Skeletal muscle satellite cell (primary cell): ENCODE data around the gene GMDS.

Experiments used
- H3K27me3 ChIP-seq: 2 replicates; pipeline ENCODE4 v1.7.0; 2013; ENCODE audit warnings: low read length; ENCODE audit not compliant: control insufficient read depth, insufficient read depth
- H3K36me3 ChIP-seq: 2 replicates; pipeline ENCODE4 v1.7.0; 2013; ENCODE audit warnings: mild to moderate bottlenecking, control low read depth, low read length; ENCODE audit not compliant: insufficient read depth
- H3K4me1 ChIP-seq: 2 replicates; pipeline ENCODE4 v1.7.0; 2013; ENCODE audit warnings: low read length; ENCODE audit not compliant: control insufficient read depth, insufficient read depth
- H3K4me2 ChIP-seq: 2 replicates; pipeline ENCODE4 v1.7.0; 2013; ENCODE audit warnings: mild to moderate bottlenecking, low read length
- H3K4me3 ChIP-seq: 2 replicates; pipeline ENCODE4 v1.7.0; 2013; ENCODE audit warnings: low read length
- H3K9ac ChIP-seq: 2 replicates; pipeline ENCODE4 v1.7.0; 2013; ENCODE audit warnings: mild to moderate bottlenecking, low read depth, low read length, moderate library complexity
- H3K9me3 ChIP-seq: replicated peaks from 2 replicates; pipeline ENCODE4 v1.7.0; 2013; ENCODE audit warnings: mild to moderate bottlenecking, control low read depth, low read length

Gene GMDS

DNA sequence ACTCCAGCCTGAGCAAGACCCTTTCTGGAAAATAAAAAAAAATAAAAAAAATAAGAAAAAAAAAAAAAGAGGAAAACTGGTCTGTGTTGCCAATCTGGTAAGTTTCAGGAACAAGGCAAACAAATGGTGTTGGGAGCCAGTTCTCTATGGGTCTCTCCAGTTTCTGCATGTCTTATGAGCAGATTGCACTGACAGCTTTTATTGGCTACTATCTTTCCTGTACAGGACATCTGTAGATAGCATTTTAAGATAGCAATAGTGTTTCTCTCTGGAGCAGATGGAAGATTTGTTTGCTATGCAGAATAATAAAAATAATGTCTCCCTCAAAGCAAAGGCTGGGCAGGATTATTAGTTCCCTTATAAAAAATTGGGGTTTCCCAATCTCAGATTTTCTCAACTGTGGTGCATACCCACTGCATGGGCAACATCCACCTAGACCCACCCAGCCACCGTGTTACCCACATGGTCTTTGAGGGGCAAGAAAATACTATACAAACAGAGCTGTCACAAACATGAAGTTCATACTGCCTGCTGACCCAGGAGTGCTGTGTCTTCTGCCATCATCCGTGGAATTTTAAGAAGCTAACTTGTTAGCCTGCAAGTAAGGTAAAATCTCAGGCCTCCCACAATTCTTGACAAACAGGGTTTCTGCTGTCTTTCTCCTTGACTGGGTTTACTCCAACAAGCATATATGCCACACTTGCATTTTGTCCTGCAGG is 9.5 kb downstream of the GMDS start:
- Histone ChIP-seq H3K4me2 (no peak overlapping the region), H3K36me3 (no peaks in the 10 kb centered on the region), H3K9me3 (no peaks in the 10 kb centered on the region), H3K4me3 (no peak overlapping the region), H3K4me1 (peaks cover 34% of the 10 kb centered on the region), H3K27me3 (no peaks in the 10 kb centered on the region), H3K9ac (no peak overlapping the region)

DNA sequence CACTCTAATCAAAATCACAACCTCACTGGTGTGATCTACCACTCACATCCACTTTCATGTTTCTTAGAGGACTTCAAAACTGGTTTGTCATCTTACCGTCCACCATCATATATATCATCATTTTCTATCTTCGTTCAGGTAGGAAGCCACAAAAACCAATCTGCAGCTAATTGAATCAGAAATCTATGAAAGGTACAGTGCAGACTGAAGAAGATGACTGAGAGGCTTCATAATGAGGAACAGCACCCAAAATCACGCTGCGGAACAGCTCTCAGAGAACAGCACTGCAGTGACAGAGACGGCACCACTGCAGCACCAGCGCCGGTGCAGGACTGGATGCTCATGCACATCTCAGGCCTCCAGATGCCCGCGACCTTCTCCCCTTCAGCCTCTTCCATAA is 13.0 kb downstream of the GMDS start:
- Histone ChIP-seq H3K4me3 (no peak overlapping the region), H3K27me3 (no peaks in the 10 kb centered on the region), H3K9me3 (no peaks in the 10 kb centered on the region), H3K4me1 (peaks cover 30% of the 10 kb centered on the region), H3K4me2 (no peak overlapping the region), H3K36me3 (no peaks in the 10 kb centered on the region), H3K9ac (no peak overlapping the region)

DNA sequence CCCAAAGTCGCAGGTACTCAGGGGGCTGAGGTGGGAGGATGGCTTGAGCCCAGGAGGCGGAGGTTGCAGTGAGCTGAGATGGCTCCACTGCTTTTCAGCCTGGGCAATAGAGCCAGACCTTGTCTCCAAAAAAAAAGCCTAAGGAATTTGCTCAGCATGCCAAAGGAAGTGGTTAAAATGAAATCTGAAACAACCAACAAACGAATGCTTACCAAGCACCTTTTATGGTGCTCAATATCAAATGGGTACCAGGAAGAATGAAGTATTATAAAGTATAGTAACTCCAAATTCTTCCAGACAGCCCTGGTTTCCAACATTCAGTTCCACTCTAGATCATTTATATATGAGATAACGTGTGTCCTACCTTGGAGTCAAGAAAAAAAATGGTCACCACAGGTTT is 14.0 kb downstream of the GMDS start:
- H3K4me2 ChIP-seq, result peak overlapping the region; percentile 24
- no peaks in the 10 kb centered on the region for H3K9me3 ChIP-seq
- no peaks in the 10 kb centered on the region for H3K27me3 ChIP-seq
- H3K4me3 ChIP-seq, result no peak overlapping the region
- no peak overlapping the region for H3K9ac ChIP-seq
- H3K36me3 ChIP-seq, result no peaks in the 10 kb centered on the region
- peaks cover 22% of the 10 kb centered on the region for H3K4me1 ChIP-seq

DNA sequence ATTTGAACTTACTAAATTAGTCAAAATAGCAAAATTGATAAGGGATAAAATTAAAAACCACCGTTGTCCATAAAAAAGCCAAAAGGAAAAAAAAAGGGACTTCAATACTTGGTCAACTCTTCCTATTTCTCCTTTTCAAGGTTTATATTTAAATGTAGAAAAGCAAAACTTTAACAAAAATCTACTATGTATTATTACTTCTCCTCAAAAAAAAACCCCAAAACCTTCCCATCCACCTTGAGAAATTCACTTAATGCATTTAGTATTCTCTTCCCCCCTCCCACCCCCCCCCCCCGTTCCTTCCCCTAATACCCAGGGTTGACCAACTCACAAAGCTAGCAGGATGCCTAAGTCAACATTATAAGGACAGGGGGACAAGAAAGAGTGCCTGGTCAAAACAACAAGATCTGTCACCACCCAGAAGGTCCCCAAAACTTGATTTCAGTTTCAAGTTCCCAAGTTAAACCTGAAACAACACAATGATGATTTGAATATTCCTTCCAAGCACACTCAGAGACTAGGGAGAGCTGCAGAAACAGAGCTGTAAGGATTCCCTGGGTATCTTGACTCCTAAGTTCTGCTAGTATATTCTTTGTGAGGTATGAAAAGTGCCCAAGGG is 14.6 kb downstream of the GMDS start:
- no peak overlapping the region for H3K9ac ChIP-seq
- H3K4me3 ChIP-seq, result no peak overlapping the region
- H3K4me2 ChIP-seq, result peak overlapping the region; percentile 24
- no peaks in the 10 kb centered on the region for H3K36me3 ChIP-seq
- no peaks in the 10 kb centered on the region for H3K27me3 ChIP-seq
- no peaks in the 10 kb centered on the region for H3K9me3 ChIP-seq
- peaks cover 23% of the 10 kb centered on the region for H3K4me1 ChIP-seq

- Histone ChIP-seq H3K4me3 (no peak overlapping the region), H3K4me2 (no peak overlapping the region), H3K4me1 (peaks cover 30% of the 10 kb centered on the region), H3K36me3 (no peaks in the 10 kb centered on the region), H3K27me3 (no peaks in the 10 kb centered on the region), H3K9me3 (no peaks in the 10 kb centered on the region), H3K9ac (no peak overlapping the region)
Observed at GRCh38 chr6:2229742-2230141, 15.7 kb downstream of the GMDS start.

- H3K9ac ChIP-seq, result no peak overlapping the region
- no peak overlapping the region for H3K4me3 ChIP-seq
- H3K27me3 ChIP-seq, result no peaks in the 10 kb centered on the region
- H3K9me3 ChIP-seq, result no peaks in the 10 kb centered on the region
- peaks cover 30% of the 10 kb centered on the region for H3K4me1 ChIP-seq
- no peak overlapping the region for H3K4me2 ChIP-seq
- no peaks in the 10 kb centered on the region for H3K36me3 ChIP-seq
Observed at GRCh38 chr6:2229039-2229438, 16.4 kb downstream of the GMDS start.

- Histone ChIP-seq H3K4me1 (peaks cover 30% of the 10 kb centered on the region), H3K36me3 (no peaks in the 10 kb centered on the region), H3K27me3 (no peaks in the 10 kb centered on the region), H3K9ac (no peak overlapping the region), H3K4me2 (no peak overlapping the region), H3K9me3 (no peaks in the 10 kb centered on the region), H3K4me3 (no peak overlapping the region)
Observed at GRCh38 chr6:2228392-2228791, 17.0 kb downstream of the GMDS start.

DNA sequence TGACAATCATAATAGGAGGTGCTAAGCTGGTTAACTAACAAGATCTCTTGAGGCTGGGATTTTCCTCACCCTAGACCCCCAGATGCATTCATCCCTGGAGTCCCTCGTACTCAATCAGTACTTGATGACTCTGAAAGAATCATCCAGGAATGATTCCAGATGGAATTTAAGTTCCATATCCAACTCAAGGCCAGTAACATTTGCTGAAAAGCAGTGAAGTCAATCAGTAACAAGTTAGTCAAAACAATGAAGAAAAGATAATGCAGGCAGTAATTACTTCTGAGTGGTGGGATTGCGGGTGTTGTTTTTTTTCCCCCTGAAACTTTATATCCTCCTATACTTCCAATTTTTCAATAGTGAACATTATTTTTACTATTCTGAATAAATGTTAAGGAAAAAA is 18.6 kb downstream of the GMDS start:
- Histone ChIP-seq H3K4me3 (no peak overlapping the region), H3K4me1 (peaks cover 20% of the 10 kb centered on the region), H3K36me3 (no peaks in the 10 kb centered on the region), H3K9ac (no peak overlapping the region), H3K4me2 (no peak overlapping the region), H3K9me3 (no peaks in the 10 kb centered on the region), H3K27me3 (no peaks in the 10 kb centered on the region)

GRCh38 chr6:2225422-2226392 is 19.7 kb downstream of the GMDS start:
- Histone ChIP-seq H3K4me2 (peak overlapping the region; percentile 16), H3K36me3 (no peaks in the 10 kb centered on the region), H3K9ac (no peak overlapping the region)

GRCh38 chr6:2224847-2225382 is 20.5 kb downstream of the GMDS start:
- peaks cover 11% of the 10 kb centered on the region for H3K4me1 ChIP-seq
- no peak overlapping the region for H3K4me3 ChIP-seq
- H3K9ac ChIP-seq, result no peak overlapping the region
- no peaks in the 10 kb centered on the region for H3K9me3 ChIP-seq
- no peak overlapping the region for H3K4me2 ChIP-seq
- no peaks in the 10 kb centered on the region for H3K36me3 ChIP-seq
- no peaks in the 10 kb centered on the region for H3K27me3 ChIP-seq

More at GRCh38 chr6:2225422-2226392, 19.7 kb downstream of the GMDS start:
- Histone ChIP-seq H3K4me3 (no peak overlapping the region), H3K4me1 (peaks cover 11% of the 10 kb centered on the region), H3K27me3 (no peaks in the 10 kb centered on the region), H3K9me3 (no peaks in the 10 kb centered on the region)

- Histone ChIP-seq H3K9me3 (no peaks in the 10 kb centered on the region), H3K4me1 (peaks cover 11% of the 10 kb centered on the region), H3K36me3 (no peaks in the 10 kb centered on the region), H3K27me3 (no peaks in the 10 kb centered on the region), H3K9ac (no peak overlapping the region), H3K4me2 (peak overlapping the region; percentile 49), H3K4me3 (no peak overlapping the region)
Observed at GRCh38 chr6:2222275-2222842, 23.0 kb downstream of the GMDS start.
